Measurements from ENCODE around the gene CST3. TPM values are rescaled to one million over a fixed set of nuclear protein-coding genes. Genes with fewer than 3 reads are reported as not detected.
A peak's percentile ranks its signal among the peaks of the same experiment; 100 is the strongest.

The CST3 gene
- polyA plus RNA-seq, 1 donor = 661 TPM

- H3K27ac ChIP-seq (ENCODE audit: low read length) = no peak overlapping the region
- no peak for DNase-seq
- no peaks in the 10 kb centered on the region for H3K4me1 ChIP-seq (ENCODE audit: control insufficient read depth, insufficient read depth, low read length)
- H3K4me3 ChIP-seq (ENCODE audit: low read length) = no peak overlapping the region
- 88% methylated on average over 3 of the region's 4 CpGs for WGBS (ENCODE audit: insufficient coverage, low lambda C conversion rate)
- H3K36me3 ChIP-seq (ENCODE audit: control insufficient read depth, insufficient read depth, low read length) = no peaks in the 10 kb centered on the region
- H3K27me3 ChIP-seq (ENCODE audit: control insufficient read depth, insufficient read depth, low read length) = no peaks in the 10 kb centered on the region
- H3K9me3 ChIP-seq (ENCODE audit: control insufficient read depth, low read depth, low read length) = no peaks in the 10 kb centered on the region
Observed at GRCh38 chr20:23646106-23646873, 8.5 kb upstream of the CST3 start.

DNA sequence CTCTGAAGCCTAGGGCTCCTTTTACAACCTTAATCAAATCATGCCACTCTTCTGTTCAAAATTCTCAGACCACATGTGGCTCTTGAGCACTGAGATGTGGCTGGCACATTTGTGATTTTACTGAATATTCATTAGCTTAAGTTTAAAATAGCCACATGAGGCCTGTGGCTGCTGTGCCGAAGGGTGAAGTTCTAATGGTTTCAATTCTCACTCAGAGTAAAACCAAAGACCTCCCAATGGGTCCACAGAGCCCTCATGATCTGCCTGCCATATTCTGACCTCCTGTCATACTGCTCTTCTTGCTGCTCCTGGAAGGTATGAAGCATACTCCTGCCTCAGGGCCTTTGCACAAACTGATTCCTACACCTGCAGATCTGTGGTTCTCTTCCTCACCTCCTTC, 7.8 kb upstream of the CST3 start:
- H3K4me1 ChIP-seq (ENCODE audit: control insufficient read depth, insufficient read depth, low read length) = no peaks in the 10 kb centered on the region
- no peak overlapping the region for H3K27ac ChIP-seq (ENCODE audit: low read length)
- H3K27me3 ChIP-seq (ENCODE audit: control insufficient read depth, insufficient read depth, low read length) = no peaks in the 10 kb centered on the region
- H3K9me3 ChIP-seq (ENCODE audit: control insufficient read depth, low read depth, low read length) = no peaks in the 10 kb centered on the region
- no peak for DNase-seq
- no peaks in the 10 kb centered on the region for H3K36me3 ChIP-seq (ENCODE audit: control insufficient read depth, insufficient read depth, low read length)
- WGBS (ENCODE audit: insufficient coverage, low lambda C conversion rate) = no CpG with 5 or more reads among the region's 1 CpG
- H3K4me3 ChIP-seq (ENCODE audit: low read length) = no peak overlapping the region

DNA sequence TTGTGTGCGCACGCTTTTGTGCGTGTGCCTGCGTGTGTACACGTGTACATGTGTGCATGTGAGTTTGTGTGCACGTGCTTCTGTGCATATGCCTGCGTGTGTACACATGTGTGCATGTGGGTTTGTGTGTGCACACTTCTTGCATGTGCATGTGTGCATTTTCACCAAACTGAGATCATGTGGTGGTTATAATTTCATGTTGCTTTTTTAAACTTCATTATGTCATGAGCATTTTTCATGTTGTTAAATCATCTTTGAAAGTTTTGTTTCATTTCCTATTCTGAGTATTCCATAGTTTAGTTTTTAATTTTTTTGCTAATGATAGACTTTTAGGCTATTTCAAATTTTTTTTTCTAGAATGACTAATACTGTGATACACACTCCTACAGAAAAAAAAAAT, 6.4 kb upstream of the CST3 start:
- H3K9me3 ChIP-seq (ENCODE audit: control insufficient read depth, low read depth, low read length) = peaks cover 4% of the 10 kb centered on the region
- no peaks in the 10 kb centered on the region for H3K36me3 ChIP-seq (ENCODE audit: control insufficient read depth, insufficient read depth, low read length)
- 80% methylated on average over 4 of the region's 7 CpGs for WGBS (ENCODE audit: insufficient coverage, low lambda C conversion rate)
- H3K27ac ChIP-seq (ENCODE audit: low read length) = no peak overlapping the region
- DNase-seq = no peak
- H3K4me1 ChIP-seq (ENCODE audit: control insufficient read depth, insufficient read depth, low read length) = peaks cover 8% of the 10 kb centered on the region
- no peaks in the 10 kb centered on the region for H3K27me3 ChIP-seq (ENCODE audit: control insufficient read depth, insufficient read depth, low read length)
- no peak overlapping the region for H3K4me3 ChIP-seq (ENCODE audit: low read length)

DNA sequence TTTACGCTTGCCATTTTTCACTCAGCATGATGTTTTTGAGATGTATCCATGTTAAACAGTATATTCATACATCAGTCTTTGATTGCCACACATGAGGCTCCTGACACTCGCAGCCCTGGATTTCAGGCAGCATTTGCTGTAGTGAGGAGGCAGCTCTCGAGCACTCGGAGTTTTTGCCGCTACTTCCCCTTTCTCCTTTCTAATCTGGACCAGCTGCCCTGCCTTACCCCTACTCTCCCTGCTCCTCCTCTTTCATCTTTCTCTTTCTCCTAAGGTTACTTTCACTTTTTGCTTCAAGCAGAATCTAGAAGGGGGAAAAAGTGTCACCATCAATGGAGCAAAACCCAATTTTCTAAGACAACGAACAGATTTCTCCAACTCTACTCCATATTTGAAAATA, 5.9 kb upstream of the CST3 start:
- Histone ChIP-seq H3K27me3 (ENCODE audit: control insufficient read depth, insufficient read depth, low read length) (no peaks in the 10 kb centered on the region), H3K36me3 (ENCODE audit: control insufficient read depth, insufficient read depth, low read length) (no peaks in the 10 kb centered on the region), H3K4me1 (ENCODE audit: control insufficient read depth, insufficient read depth, low read length) (peaks cover 8% of the 10 kb centered on the region), H3K4me3 (ENCODE audit: low read length) (no peak overlapping the region), H3K9me3 (ENCODE audit: control insufficient read depth, low read depth, low read length) (peaks cover 4% of the 10 kb centered on the region), H3K27ac (ENCODE audit: low read length) (no peak overlapping the region)
- 82% methylated on average over 5 of the region's 6 CpGs for WGBS (ENCODE audit: insufficient coverage, low lambda C conversion rate)
- DNase-seq = no peak

- H3K4me1 ChIP-seq (ENCODE audit: control insufficient read depth, insufficient read depth, low read length) = peaks cover 8% of the 10 kb centered on the region
- no CpG with 5 or more reads among the region's 12 CpGs for WGBS (ENCODE audit: insufficient coverage, low lambda C conversion rate)
- H3K36me3 ChIP-seq (ENCODE audit: control insufficient read depth, insufficient read depth, low read length) = no peaks in the 10 kb centered on the region
- H3K9me3 ChIP-seq (ENCODE audit: control insufficient read depth, low read depth, low read length) = peaks cover 4% of the 10 kb centered on the region
- DNase-seq = no peak
- H3K4me3 ChIP-seq (ENCODE audit: low read length) = no peak overlapping the region
- no peak overlapping the region for H3K27ac ChIP-seq (ENCODE audit: low read length)
- no peaks in the 10 kb centered on the region for H3K27me3 ChIP-seq (ENCODE audit: control insufficient read depth, insufficient read depth, low read length)
Observed at GRCh38 chr20:23641936-23642751, 4.4 kb upstream of the CST3 start.

GRCh38 chr20:23640671-23641667, 3.2 kb upstream of the CST3 start:
- WGBS (ENCODE audit: insufficient coverage, low lambda C conversion rate) = no CpG with 5 or more reads among the region's 11 CpGs
- Histone ChIP-seq H3K36me3 (ENCODE audit: control insufficient read depth, insufficient read depth, low read length) (peaks cover 2% of the 10 kb centered on the region), H3K4me3 (ENCODE audit: low read length) (no peak overlapping the region), H3K9me3 (ENCODE audit: control insufficient read depth, low read depth, low read length) (peaks cover 4% of the 10 kb centered on the region), H3K27ac (ENCODE audit: low read length) (no peak overlapping the region), H3K27me3 (ENCODE audit: control insufficient read depth, insufficient read depth, low read length) (no peaks in the 10 kb centered on the region), H3K4me1 (ENCODE audit: control insufficient read depth, insufficient read depth, low read length) (peaks cover 16% of the 10 kb centered on the region)
- no peak for DNase-seq

DNA sequence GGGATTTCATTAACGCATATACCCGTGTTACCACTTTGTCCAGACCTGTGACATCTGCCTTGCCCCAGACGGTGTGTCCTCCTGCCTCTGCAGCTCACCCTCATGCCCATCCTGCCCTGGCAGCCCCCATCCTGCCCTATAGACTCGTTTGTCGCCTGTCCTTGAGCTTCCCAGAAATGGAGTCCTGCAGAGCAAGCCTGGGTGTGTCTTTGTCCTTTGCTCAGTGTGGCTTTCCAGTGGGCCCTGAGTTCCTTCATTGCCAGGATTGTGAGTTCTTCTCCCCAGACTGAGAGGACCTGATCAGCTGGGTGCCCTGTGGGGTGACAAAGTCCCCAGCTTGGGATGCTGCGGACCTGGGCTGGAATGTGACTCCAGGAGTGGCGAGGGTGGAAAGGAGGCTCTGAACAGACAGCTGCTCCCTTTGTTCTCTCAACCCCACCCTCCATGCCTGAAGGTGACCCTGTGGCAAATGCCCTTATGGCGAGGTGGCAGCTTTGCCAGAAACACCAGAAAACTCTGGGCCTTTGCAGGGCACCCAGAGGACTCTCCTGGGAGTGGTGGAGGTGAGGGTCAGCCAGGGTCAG, 2.4 kb upstream of the CST3 start:
- peaks cover 4% of the 10 kb centered on the region for H3K9me3 ChIP-seq (ENCODE audit: control insufficient read depth, low read depth, low read length)
- no peak overlapping the region for H3K4me3 ChIP-seq (ENCODE audit: low read length)
- WGBS (ENCODE audit: insufficient coverage, low lambda C conversion rate) = no CpG with 5 or more reads among the region's 8 CpGs
- peak in 1 of 2 donors; percentile 62 for DNase-seq
- no peak overlapping the region for H3K27ac ChIP-seq (ENCODE audit: low read length)
- peaks cover 5% of the 10 kb centered on the region for H3K36me3 ChIP-seq (ENCODE audit: control insufficient read depth, insufficient read depth, low read length)
- no peaks in the 10 kb centered on the region for H3K27me3 ChIP-seq (ENCODE audit: control insufficient read depth, insufficient read depth, low read length)
- H3K4me1 ChIP-seq (ENCODE audit: control insufficient read depth, insufficient read depth, low read length) = peaks cover 22% of the 10 kb centered on the region

- Histone ChIP-seq H3K36me3 (ENCODE audit: control insufficient read depth, insufficient read depth, low read length) (peaks cover 11% of the 10 kb centered on the region), H3K27me3 (ENCODE audit: control insufficient read depth, insufficient read depth, low read length) (no peaks in the 10 kb centered on the region), H3K27ac (ENCODE audit: low read length) (no peak overlapping the region), H3K4me3 (ENCODE audit: low read length) (no peak overlapping the region), H3K9me3 (ENCODE audit: control insufficient read depth, low read depth, low read length) (peaks cover 4% of the 10 kb centered on the region), H3K4me1 (ENCODE audit: control insufficient read depth, insufficient read depth, low read length) (peaks cover 22% of the 10 kb centered on the region)
- no CpG with 5 or more reads among the region's 8 CpGs for WGBS (ENCODE audit: insufficient coverage, low lambda C conversion rate)
- no peak for DNase-seq
Observed at GRCh38 chr20:23639490-23639958, 1.8 kb upstream of the CST3 start.

GRCh38 chr20:23638309-23638708, 554 bp upstream of the CST3 start:
- H3K9me3 ChIP-seq (ENCODE audit: control insufficient read depth, low read depth, low read length) = peaks cover 4% of the 10 kb centered on the region
- no peaks in the 10 kb centered on the region for H3K27me3 ChIP-seq (ENCODE audit: control insufficient read depth, insufficient read depth, low read length)
- peaks cover 21% of the 10 kb centered on the region for H3K36me3 ChIP-seq (ENCODE audit: control insufficient read depth, insufficient read depth, low read length)
- H3K27ac ChIP-seq (ENCODE audit: low read length) = no peak overlapping the region
- H3K4me1 ChIP-seq (ENCODE audit: control insufficient read depth, insufficient read depth, low read length) = peaks cover 22% of the 10 kb centered on the region
- 52% methylated on average over 4 of the region's 9 CpGs for WGBS (ENCODE audit: insufficient coverage, low lambda C conversion rate)
- no peak for DNase-seq
- H3K4me3 ChIP-seq (ENCODE audit: low read length) = no peak overlapping the region
